HEK293 (cell line): ENCODE results near the gene RNU7-1.

Source experiments
- CTCF ChIP-seq: fragments of 450-650 bp; formaldehyde crosslinking; IDR thresholded peaks from 2 replicates; pipeline ENCODE4 v1.5.1; 2016; ENCODE audit warnings: missing biosample characterization, missing genetic modification characterization
- ELK4 ChIP-seq: IDR thresholded peaks from 2 replicates; pipeline ENCODE4 v1.6.1; 2011; ENCODE audit warnings: mild to moderate bottlenecking, low read depth, low read length, borderline replicate concordance
- PRDM1 ChIP-seq: fragments of 450-650 bp; formaldehyde crosslinking; IDR thresholded peaks from 2 replicates; pipeline ENCODE4; 2016; ENCODE audit warnings: missing biosample characterization, missing genetic modification characterization
- REST ChIP-seq: fragments of 450-650 bp; formaldehyde crosslinking; IDR thresholded peaks from 2 replicates; pipeline ENCODE4 v1.5.1; 2016; ENCODE audit warnings: missing biosample characterization, missing genetic modification characterization
- ZNF146 ChIP-seq: fragments of 450-650 bp; formaldehyde crosslinking; IDR thresholded peaks from 2 replicates; pipeline ENCODE4 v1.5.1; 2016; ENCODE audit warnings: missing biosample characterization, missing genetic modification characterization
- ZNF184 ChIP-seq: fragments of 450-650 bp; IDR thresholded peaks from 2 replicates; pipeline ENCODE4 v1.5.1; 2018; ENCODE audit warnings: missing biosample characterization, mild to moderate bottlenecking, missing genetic modification characterization
- ZSCAN23 ChIP-seq: fragments of 450-650 bp; formaldehyde crosslinking; IDR thresholded peaks from 2 replicates; pipeline ENCODE4 v1.5.1; 2016; ENCODE audit warnings: missing biosample characterization, missing genetic modification characterization
- TF ChIP-seq, protein P1 (sequence below): fragments of 450-650 bp; formaldehyde crosslinking; IDR thresholded peaks from 2 replicates; pipeline ENCODE4 v1.5.1; 2016; ENCODE audit warnings: missing biosample characterization, missing genetic modification characterization

DNA sequence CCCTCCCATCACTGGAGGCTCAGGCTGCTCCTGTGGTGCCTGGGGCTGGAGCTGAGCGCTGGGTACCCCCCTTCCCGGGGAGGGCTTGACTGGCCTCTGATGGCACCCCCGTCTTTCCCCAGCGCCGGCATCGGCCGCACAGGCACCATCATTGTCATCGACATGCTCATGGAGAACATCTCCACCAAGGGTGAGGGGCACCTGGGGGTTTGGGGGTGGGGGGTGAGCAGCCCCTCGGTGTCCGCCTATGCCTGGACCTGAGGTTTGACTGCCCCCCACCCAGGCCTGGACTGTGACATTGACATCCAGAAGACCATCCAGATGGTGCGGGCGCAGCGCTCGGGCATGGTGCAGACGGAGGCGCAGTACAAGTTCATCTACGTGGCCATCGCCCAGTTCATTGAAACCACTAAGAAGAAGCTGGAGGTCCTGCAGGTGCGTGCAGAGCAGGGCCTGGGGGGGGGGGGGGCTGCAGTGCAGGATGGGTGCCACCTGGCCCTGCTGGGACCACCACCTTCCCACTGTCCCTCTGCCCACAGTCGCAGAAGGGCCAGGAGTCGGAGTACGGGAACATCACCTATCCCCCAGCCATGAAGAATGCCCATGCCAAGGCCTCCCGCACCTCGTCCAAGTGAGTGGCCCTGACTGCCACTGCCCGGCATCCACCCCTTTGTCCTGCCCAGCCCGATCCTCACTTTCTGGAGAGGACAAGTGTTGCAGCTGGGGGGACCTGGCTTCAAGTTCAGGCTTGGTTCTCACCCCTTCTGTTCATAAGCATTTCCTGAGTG, 16.4 kb downstream of the RNU7-1 start:
- no peak for TF ChIP-seq ZSCAN23
- TF ChIP-seq ZNF146: no peak
- no peak for TF ChIP-seq ELK4
- TF ChIP-seq REST (tag by site-specific recombination): no peak
- TF ChIP-seq CTCF: no peak
- TF ChIP-seq, protein P1, sequence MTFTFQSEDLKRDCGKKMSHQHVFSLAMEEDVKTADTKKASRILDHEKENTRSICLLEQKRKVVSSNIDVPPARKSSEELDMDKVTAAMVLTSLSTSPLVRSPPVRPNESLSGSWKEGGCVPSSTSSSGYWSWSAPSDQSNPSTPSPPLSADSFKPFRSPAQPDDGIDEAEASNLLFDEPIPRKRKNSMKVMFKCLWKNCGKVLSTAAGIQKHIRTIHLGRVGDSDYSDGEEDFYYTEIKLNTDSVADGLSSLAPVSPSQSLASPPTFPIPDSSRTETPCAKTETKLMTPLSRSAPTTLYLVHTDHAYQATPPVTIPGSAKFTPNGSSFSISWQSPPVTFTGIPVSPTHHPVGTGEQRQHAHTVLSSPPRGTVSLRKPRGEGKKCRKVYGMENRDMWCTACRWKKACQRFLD (tag by site-specific recombination): no peak
- TF ChIP-seq ZNF184: no peak
- no peak for TF ChIP-seq PRDM1
